ENCODE data around the gene CTDSP2. TPM values are rescaled to one million over a fixed set of nuclear protein-coding genes. Genes with fewer than 3 reads are reported as not detected.

Gene CTDSP2
- total and polyA plus RNA-seq, 2 of the 8 experiments (the other 6 are each of a cell fraction or from before 2014, with no cell fraction given) = 71.3 to 91.7 TPM

- TF ChIP-seq CBX5 (IDR thresholded peaks at IDR 0.05; ENCODE audit: low read depth, low read length) (no peak), NRF1 (IDR thresholded peaks at IDR 0.05; ENCODE audit: low read depth, low read length) (no peak), FOSL1 (IDR thresholded peaks at IDR 0.05; ENCODE audit: insufficient read depth, low read depth, low read length) (no peak), MAFK (IDR thresholded peaks at IDR 0.05; ENCODE audit: low read depth, low read length) (no peak)
Measured at GRCh38 chr12:57822392-57823130, 24.0 kb downstream of the CTDSP2 start (continued).

Measured in H1 (cell line).